ENCODE results near the gene C6orf136.

C6orf136 gene

GRCh38 chr6:30611150-30611855 lies 35.6 kb upstream of the C6orf136 start:
- Histone ChIP-seq H3K9me3 (no peaks in the 10 kb centered on the region), H3K36me3 (peaks cover 42% of the 10 kb centered on the region), H3K4me3 (ENCODE audit: low read depth in 1 of 2, low read length in 1 of 2) (no peak overlapping the region), H3K4me1 (ENCODE audit: control insufficient read depth in 1 of 2, insufficient read depth in 1 of 2, low read depth in 1 of 2, low read length in 1 of 2) (peaks cover 42 to 45% of the 10 kb centered on the region in 2 experiments), H3K27ac (peak overlapping the region; percentile 98), H3K27me3 (no peaks in the 10 kb centered on the region)
- no peak for TF ChIP-seq CTCF (IDR thresholded peaks at IDR 0.05)

GRCh38 chr6:30611856-30612194 lies 35.1 kb upstream of the C6orf136 start:
- Histone ChIP-seq H3K4me3 (ENCODE audit: low read depth in 1 of 2, low read length in 1 of 2) (no peak overlapping the region), H3K4me1 (ENCODE audit: control insufficient read depth in 1 of 2, insufficient read depth in 1 of 2, low read depth in 1 of 2, low read length in 1 of 2) (peaks cover 37 to 40% of the 10 kb centered on the region in 2 experiments), H3K27ac (peak overlapping the region; percentile 98), H3K9me3 (no peaks in the 10 kb centered on the region), H3K36me3 (peaks cover 42% of the 10 kb centered on the region), H3K27me3 (no peaks in the 10 kb centered on the region)
- TF ChIP-seq CTCF (IDR thresholded peaks at IDR 0.05), result no peak

- H3K27ac ChIP-seq, result peak overlapping the region; percentile 98
- H3K4me3 ChIP-seq (ENCODE audit: low read depth in 1 of 2, low read length in 1 of 2), result no peak overlapping the region
- peaks cover 35 to 36% of the 10 kb centered on the region in 2 experiments for H3K4me1 ChIP-seq (ENCODE audit: control insufficient read depth in 1 of 2, insufficient read depth in 1 of 2, low read depth in 1 of 2, low read length in 1 of 2)
- H3K27me3 ChIP-seq, result no peaks in the 10 kb centered on the region
- peaks cover 41% of the 10 kb centered on the region for H3K36me3 ChIP-seq
- no peak for TF ChIP-seq CTCF (IDR thresholded peaks at IDR 0.05)
- no peaks in the 10 kb centered on the region for H3K9me3 ChIP-seq
Observed at GRCh38 chr6:30612213-30612612, 34.7 kb upstream of the C6orf136 start.

GRCh38 chr6:30612687-30613248 lies 34.2 kb upstream of the C6orf136 start:
- no peak for TF ChIP-seq CTCF (IDR thresholded peaks at IDR 0.05)
- H3K27me3 ChIP-seq, result no peaks in the 10 kb centered on the region
- H3K4me3 ChIP-seq (ENCODE audit: low read depth in 1 of 2, low read length in 1 of 2), result no peak overlapping the region
- H3K36me3 ChIP-seq, result peaks cover 36% of the 10 kb centered on the region
- H3K9me3 ChIP-seq, result no peaks in the 10 kb centered on the region
- peaks cover 32 to 35% of the 10 kb centered on the region in 2 experiments for H3K4me1 ChIP-seq (ENCODE audit: control insufficient read depth in 1 of 2, insufficient read depth in 1 of 2, low read depth in 1 of 2, low read length in 1 of 2)
- H3K27ac ChIP-seq, result peak overlapping the region; percentile 98

- Histone ChIP-seq H3K27me3 (no peaks in the 10 kb centered on the region), H3K9me3 (no peaks in the 10 kb centered on the region), H3K36me3 (peaks cover 29% of the 10 kb centered on the region), H3K27ac (peak overlapping the region; percentile 98), H3K4me3 (ENCODE audit: low read depth in 1 of 2, low read length in 1 of 2) (peak overlapping the region; percentile 82 to 92), H3K4me1 (ENCODE audit: control insufficient read depth in 1 of 2, insufficient read depth in 1 of 2, low read depth in 1 of 2, low read length in 1 of 2) (peaks cover 38 to 42% of the 10 kb centered on the region in 2 experiments)
- no peak for TF ChIP-seq CTCF (IDR thresholded peaks at IDR 0.05)
Observed at GRCh38 chr6:30613251-30614043, 33.5 kb upstream of the C6orf136 start.

Data from neutrophil (primary cell).